Astrocyte (in vitro differentiated cells and primary cell): ENCODE measurements around the gene SEMA6A.

ENCODE experiments used
- CTCF ChIP-seq: IDR thresholded peaks from 2 replicates; pipeline ENCODE4 v1.5.1; 2011; ENCODE audit warnings: low read depth, mild to moderate bottlenecking, inconsistent platforms, low read length, moderate library complexity; ENCODE audit not compliant: insufficient read depth
- EZH2 ChIP-seq: IDR thresholded peaks from 2 replicates; pipeline ENCODE4 v1.6.1; 2012; ENCODE audit warnings: mild to moderate bottlenecking, low read length, inconsistent platforms; ENCODE audit not compliant: insufficient read depth

GRCh38 chr5:116424951-116425350 is 149.7 kb downstream of the SEMA6A start:
- TF ChIP-seq CTCF (no peak), EZH2 (no peak)
